ENCODE measurements around the gene SMARCE1.

The SMARCE1 gene

DNA sequence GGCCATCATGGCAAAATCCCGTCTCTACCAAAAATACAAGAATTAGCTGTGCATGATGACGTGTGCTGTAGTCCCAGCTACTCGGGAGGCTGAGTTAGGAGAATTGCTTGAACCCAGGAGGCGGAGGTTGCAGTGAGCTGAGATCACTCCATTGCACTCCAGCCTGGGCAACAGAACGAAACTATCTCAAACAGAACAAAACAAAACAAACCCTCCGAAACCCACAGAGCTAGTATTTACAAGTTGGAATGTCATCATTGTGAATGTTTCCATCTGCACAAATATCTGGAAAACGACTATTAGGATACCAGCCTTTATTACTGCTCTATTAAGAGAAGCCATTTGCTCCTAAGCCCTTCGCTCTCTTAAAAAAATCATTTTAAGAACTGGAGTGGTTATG lies 26.0 kb downstream of the SMARCE1 start:
- no peak overlapping the region for H3K4me3 ChIP-seq (ENCODE audit: insufficient read depth, low read depth, low read length)
- no peaks in the 10 kb centered on the region for H3K4me1 ChIP-seq (ENCODE audit: control insufficient read depth, insufficient read depth, low read length)
- 92 to 93% methylated on average over 8 of the region's 8 CpGs for WGBS, 2 experiments
- no peaks in the 10 kb centered on the region for H3K36me3 ChIP-seq (ENCODE audit: control insufficient read depth, insufficient read depth, low read length)
- no peaks in the 10 kb centered on the region for H3K9me3 ChIP-seq (ENCODE audit: control insufficient read depth, low read length)
- H3K27me3 ChIP-seq (ENCODE audit: control insufficient read depth, insufficient read depth, low read length, poor library complexity, severe bottlenecking): no peaks in the 10 kb centered on the region
- no peak overlapping the region for H3K27ac ChIP-seq (ENCODE audit: insufficient read depth, low read depth, low read length, poor library complexity, severe bottlenecking)

DNA sequence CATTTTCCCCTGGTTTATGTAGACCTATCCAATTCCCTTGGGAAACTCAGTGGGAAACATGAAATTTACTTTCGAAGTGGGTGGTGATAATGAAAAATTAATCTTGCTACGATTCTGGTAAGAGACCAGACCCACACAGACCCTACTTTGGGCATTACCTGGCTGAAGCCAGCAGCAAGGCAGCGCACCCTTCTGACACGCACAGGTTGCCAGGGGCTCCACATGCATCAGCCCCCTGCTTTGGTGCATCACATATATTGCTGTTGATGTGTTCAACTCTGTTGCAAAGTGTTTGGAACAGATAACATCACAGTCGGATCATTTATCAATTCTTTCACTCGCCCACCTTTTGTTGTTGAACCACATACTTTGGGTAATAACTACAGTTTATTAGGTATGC lies 26.6 kb downstream of the SMARCE1 start:
- Histone ChIP-seq H3K27me3 (ENCODE audit: control insufficient read depth, insufficient read depth, low read length, poor library complexity, severe bottlenecking) (no peaks in the 10 kb centered on the region), H3K27ac (ENCODE audit: insufficient read depth, low read depth, low read length, poor library complexity, severe bottlenecking) (no peak overlapping the region), H3K9me3 (ENCODE audit: control insufficient read depth, low read length) (no peaks in the 10 kb centered on the region), H3K4me1 (ENCODE audit: control insufficient read depth, insufficient read depth, low read length) (no peaks in the 10 kb centered on the region), H3K4me3 (ENCODE audit: insufficient read depth, low read depth, low read length) (no peak overlapping the region), H3K36me3 (ENCODE audit: control insufficient read depth, insufficient read depth, low read length) (no peaks in the 10 kb centered on the region)
- 93 to 95% methylated on average over 5 to 6 of the region's 6 CpGs for WGBS, 2 experiments

DNA sequence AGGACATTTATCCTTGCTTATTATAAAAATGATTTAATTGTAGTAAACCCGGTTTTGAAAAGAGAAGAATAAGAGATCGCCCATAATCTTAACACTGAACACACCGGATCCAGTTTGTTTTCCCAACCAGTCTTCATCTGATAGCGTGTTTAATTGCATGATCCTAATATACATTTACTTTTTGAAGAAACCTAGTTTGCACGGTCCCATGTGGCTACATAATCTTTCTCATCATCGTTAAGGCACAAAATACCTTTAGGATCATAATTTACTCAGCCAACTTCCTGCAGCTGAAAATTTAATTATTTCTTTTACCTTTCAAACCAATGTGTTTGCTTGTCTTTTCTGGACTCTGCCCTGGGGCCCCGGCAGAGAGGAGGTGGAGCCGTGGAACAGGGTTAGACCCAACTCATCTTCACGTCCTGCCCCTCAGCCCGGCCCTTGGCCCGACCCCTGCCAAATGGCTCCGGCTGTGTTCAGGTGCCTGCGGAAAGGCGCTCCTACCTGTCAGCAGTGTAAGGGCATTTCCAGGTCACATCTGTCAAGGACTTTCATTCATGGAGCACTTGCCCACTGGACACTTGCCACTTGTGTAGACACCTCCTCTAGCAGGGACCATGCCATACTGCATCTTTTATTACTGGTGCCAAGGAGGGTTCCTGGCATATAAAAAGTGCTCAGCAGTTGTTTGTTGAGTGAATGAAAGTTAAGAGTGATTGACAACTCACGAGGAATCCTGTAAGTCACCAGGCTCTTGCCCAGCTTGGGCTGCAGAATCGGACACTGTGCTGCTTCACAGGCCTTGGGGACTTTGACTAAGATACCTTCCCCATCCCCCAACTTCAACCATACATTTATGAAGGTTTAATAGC lies 28.6 kb downstream of the SMARCE1 start:
- Histone ChIP-seq H3K4me1 (ENCODE audit: control insufficient read depth, insufficient read depth, low read length) (no peaks in the 10 kb centered on the region), H3K4me3 (ENCODE audit: insufficient read depth, low read depth, low read length) (no peak overlapping the region), H3K27ac (ENCODE audit: insufficient read depth, low read depth, low read length, poor library complexity, severe bottlenecking) (no peak overlapping the region), H3K9me3 (ENCODE audit: control insufficient read depth, low read length) (no peaks in the 10 kb centered on the region), H3K27me3 (ENCODE audit: control insufficient read depth, insufficient read depth, low read length, poor library complexity, severe bottlenecking) (no peaks in the 10 kb centered on the region), H3K36me3 (ENCODE audit: control insufficient read depth, insufficient read depth, low read length) (no peaks in the 10 kb centered on the region)
- 81 to 86% methylated on average over 13 to 16 of the region's 16 CpGs for WGBS, 2 experiments

DNA sequence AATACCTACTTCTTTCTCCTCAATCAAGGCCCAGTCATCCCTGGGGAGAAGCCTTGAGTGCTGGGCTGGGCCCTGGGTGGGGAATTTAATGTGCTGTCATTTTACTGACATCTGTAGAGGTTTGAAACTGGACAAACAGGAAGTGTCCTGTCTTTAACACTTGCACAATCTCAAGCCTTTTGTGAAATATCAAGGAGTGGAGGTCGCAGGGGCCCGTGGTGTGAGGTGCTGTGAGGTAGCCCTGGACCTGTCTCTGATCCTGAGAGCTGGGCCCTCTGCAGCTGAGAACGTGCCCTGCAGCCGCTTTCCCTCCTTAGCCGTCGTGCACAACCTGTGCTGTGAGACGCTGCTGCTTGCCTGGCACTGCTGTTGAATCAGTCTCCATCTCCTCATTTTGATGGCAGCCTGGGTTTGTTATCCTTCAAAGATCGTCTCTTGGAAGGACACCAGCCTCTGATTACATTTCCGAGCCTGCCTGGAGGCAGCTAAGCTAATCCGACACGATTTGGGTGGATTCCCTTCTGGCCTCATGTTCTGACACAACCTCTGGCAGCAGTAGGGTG lies 29.9 kb downstream of the SMARCE1 start:
- no peaks in the 10 kb centered on the region for H3K27me3 ChIP-seq (ENCODE audit: control insufficient read depth, insufficient read depth, low read length, poor library complexity, severe bottlenecking)
- H3K36me3 ChIP-seq (ENCODE audit: control insufficient read depth, insufficient read depth, low read length): no peaks in the 10 kb centered on the region
- 76 to 77% methylated on average over 11 of the region's 11 CpGs for WGBS, 2 experiments
- no peaks in the 10 kb centered on the region for H3K9me3 ChIP-seq (ENCODE audit: control insufficient read depth, low read length)
- no peaks in the 10 kb centered on the region for H3K4me1 ChIP-seq (ENCODE audit: control insufficient read depth, insufficient read depth, low read length)
- H3K27ac ChIP-seq (ENCODE audit: insufficient read depth, low read depth, low read length, poor library complexity, severe bottlenecking): no peak overlapping the region
- H3K4me3 ChIP-seq (ENCODE audit: insufficient read depth, low read depth, low read length): no peak overlapping the region

DNA sequence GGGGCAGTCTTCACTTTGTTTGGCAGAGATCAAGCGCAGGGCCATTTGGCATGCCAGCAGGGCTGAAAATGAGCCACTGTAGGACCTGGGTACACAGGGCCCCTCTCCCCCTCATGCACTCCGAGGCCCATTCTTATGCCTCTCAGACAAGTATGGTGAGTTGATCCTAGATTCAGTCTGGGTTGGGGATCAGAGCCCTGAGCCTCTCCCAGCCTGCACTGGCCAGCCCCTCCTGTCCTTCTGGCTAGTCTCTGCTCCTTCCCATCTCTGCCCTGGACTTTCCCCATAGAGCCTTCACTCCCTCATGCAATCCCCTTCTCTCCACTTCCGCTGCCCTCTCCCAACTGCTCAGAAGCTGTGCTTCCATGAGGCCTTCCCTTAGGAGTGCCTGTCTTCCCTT lies 31.0 kb downstream of the SMARCE1 start:
- WGBS, 2 experiments: 85 to 97% methylated on average over 3 of the region's 3 CpGs
- H3K4me1 ChIP-seq (ENCODE audit: control insufficient read depth, insufficient read depth, low read length): no peaks in the 10 kb centered on the region
- H3K9me3 ChIP-seq (ENCODE audit: control insufficient read depth, low read length): no peaks in the 10 kb centered on the region
- no peak overlapping the region for H3K4me3 ChIP-seq (ENCODE audit: insufficient read depth, low read depth, low read length)
- H3K36me3 ChIP-seq (ENCODE audit: control insufficient read depth, insufficient read depth, low read length): no peaks in the 10 kb centered on the region
- no peak overlapping the region for H3K27ac ChIP-seq (ENCODE audit: insufficient read depth, low read depth, low read length, poor library complexity, severe bottlenecking)
- H3K27me3 ChIP-seq (ENCODE audit: control insufficient read depth, insufficient read depth, low read length, poor library complexity, severe bottlenecking): no peaks in the 10 kb centered on the region

DNA sequence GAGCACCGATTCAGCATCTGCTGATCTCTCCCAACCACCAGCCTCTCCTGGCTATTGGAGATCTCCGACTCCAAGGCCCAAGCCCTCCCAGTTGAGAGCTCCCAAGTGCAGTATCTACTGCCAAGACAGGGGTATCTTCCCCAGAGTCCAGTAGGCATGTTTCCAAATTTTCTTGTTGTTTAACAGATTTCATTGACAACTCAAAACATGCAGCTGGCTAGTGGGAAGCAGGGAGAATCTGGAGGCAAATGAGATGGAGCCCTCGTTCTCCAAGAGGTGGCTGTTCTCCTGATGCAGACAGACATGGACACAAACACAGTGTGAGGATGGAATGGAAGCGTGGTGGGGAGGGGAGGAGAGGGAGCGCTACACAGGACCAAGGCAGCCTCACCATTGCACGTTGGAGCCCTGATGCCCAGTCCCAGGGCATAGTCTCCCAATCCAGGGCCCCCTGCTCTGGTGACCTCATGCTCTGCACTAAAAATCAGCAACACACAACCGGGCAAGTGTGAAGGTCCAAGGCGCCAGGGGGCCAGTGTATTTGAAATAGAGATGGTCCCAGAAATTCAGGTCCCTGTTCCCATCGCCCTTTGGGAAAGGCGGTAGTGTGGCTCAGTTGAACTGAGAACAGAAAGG lies 31.7 kb downstream of the SMARCE1 start:
- H3K27ac ChIP-seq (ENCODE audit: insufficient read depth, low read depth, low read length, poor library complexity, severe bottlenecking): no peak overlapping the region
- H3K36me3 ChIP-seq (ENCODE audit: control insufficient read depth, insufficient read depth, low read length): no peaks in the 10 kb centered on the region
- no peak overlapping the region for H3K4me3 ChIP-seq (ENCODE audit: insufficient read depth, low read depth, low read length)
- H3K9me3 ChIP-seq (ENCODE audit: control insufficient read depth, low read length): no peaks in the 10 kb centered on the region
- 83 to 84% methylated on average over 10 of the region's 10 CpGs for WGBS, 2 experiments
- no peaks in the 10 kb centered on the region for H3K4me1 ChIP-seq (ENCODE audit: control insufficient read depth, insufficient read depth, low read length)
- no peaks in the 10 kb centered on the region for H3K27me3 ChIP-seq (ENCODE audit: control insufficient read depth, insufficient read depth, low read length, poor library complexity, severe bottlenecking)

DNA sequence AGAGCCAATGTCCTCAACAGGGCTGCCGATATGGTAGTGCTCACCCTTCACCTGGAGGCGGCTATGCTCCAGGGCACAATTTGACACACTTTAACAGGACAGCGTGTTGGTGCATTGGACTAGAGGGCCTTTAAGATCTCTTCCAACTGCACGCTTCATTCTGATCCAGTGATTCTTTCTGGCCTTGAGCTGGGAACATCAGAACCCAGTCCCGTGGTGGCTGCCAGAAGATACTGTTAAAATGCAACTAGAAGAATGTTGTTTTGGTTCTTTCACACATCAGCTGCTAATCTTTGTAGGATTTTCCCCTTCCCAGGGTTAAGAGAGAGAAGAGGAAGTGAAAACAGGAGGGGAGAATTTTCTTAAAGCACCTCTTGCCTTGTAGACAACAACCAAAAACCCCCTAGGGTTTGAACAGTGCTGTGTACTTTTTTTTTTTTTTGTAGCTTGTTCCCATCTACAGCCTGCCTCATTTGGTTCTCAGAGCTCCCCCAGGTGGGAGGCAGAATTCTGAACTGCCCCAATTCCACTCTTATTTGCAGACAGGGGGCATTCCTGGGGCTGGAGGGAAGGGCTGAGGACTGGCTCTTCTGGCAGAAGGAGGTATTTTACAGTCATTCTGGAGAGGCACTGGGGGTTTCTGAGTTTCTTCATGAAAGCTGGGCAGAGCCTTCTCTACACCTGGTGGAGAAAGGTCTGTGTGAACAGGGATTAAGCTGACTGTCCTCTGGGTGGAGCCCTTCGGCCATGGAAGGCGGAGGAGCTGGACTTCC lies 32.4 kb downstream of the SMARCE1 start:
- no peaks in the 10 kb centered on the region for H3K9me3 ChIP-seq (ENCODE audit: control insufficient read depth, low read length)
- no peaks in the 10 kb centered on the region for H3K4me1 ChIP-seq (ENCODE audit: control insufficient read depth, insufficient read depth, low read length)
- H3K4me3 ChIP-seq (ENCODE audit: insufficient read depth, low read depth, low read length): no peak overlapping the region
- no peak overlapping the region for H3K27ac ChIP-seq (ENCODE audit: insufficient read depth, low read depth, low read length, poor library complexity, severe bottlenecking)
- 78 to 79% methylated on average over 7 of the region's 7 CpGs for WGBS, 2 experiments
- H3K27me3 ChIP-seq (ENCODE audit: control insufficient read depth, insufficient read depth, low read length, poor library complexity, severe bottlenecking): no peaks in the 10 kb centered on the region
- H3K36me3 ChIP-seq (ENCODE audit: control insufficient read depth, insufficient read depth, low read length): no peaks in the 10 kb centered on the region

DNA sequence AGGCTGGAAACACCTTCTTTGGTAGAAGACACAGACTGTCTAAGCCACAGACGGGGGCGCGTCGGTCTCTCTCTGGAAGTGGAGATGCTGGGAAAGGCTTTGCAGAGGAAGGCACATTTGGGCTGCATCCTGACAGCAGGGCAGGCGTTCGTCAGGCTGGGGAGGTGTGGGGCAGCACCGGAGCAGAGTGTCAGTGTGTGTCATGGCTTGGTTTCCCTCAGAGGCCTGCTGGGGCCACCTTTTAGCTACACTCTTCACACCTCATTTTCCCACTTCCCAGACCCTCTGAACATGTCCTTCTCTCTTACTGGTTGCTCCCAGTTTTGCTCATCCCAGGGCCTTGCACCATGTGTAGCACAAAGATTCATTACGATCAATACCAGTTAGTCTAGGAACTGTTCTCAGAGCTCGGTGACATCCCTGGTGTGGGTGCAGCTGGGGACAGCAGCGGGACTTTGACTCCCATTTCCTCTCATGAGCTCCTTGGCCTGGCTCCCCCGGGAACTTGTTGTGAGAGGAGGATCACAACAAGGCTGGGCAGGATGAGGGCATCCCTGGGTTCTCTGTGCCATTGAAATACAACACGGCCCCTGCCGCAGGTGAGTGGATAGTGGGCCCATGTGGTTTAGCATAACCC lies 33.1 kb downstream of the SMARCE1 start:
- Histone ChIP-seq H3K36me3 (ENCODE audit: control insufficient read depth, insufficient read depth, low read length) (no peaks in the 10 kb centered on the region), H3K27ac (ENCODE audit: insufficient read depth, low read depth, low read length, poor library complexity, severe bottlenecking) (no peak overlapping the region), H3K4me3 (ENCODE audit: insufficient read depth, low read depth, low read length) (no peak overlapping the region), H3K27me3 (ENCODE audit: control insufficient read depth, insufficient read depth, low read length, poor library complexity, severe bottlenecking) (no peaks in the 10 kb centered on the region), H3K9me3 (ENCODE audit: control insufficient read depth, low read length) (no peaks in the 10 kb centered on the region), H3K4me1 (ENCODE audit: control insufficient read depth, insufficient read depth, low read length) (no peaks in the 10 kb centered on the region)
- 87% methylated on average over 13 of the region's 13 CpGs for WGBS, 2 experiments

DNA sequence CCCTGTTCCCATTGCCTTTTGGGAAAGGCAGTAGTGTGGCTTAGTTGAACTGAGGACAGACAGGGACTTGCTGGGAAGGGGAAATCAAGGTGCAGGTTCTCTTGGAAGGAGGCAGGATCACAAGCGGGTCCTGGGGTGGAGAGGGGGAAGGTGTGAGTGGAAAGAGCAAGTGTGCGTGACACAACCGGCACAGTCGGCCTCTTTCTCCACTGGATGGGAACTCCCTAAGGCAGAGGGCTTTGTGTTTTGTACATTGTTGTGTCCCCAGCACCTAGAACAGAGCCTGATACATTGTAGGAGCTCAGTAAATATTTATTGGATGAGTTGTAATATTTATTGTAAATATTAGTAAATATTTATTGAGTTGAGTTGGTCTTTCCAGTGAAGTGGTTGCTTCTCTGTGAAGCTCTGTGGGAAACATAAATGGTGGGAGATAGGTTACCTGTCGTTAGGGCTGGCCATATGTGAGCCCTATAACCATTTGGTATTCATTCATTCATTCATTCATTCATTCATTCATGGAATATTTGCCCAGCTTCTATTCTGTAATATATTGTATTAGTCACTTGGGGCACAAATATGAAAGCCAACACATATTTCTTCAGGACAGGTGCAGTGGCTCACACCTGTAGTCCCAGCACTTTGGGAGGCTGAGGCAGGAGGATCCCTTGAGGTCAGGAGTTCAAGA lies 34.0 kb downstream of the SMARCE1 start:
- Histone ChIP-seq H3K36me3 (ENCODE audit: control insufficient read depth, insufficient read depth, low read length) (no peaks in the 10 kb centered on the region), H3K9me3 (ENCODE audit: control insufficient read depth, low read length) (no peaks in the 10 kb centered on the region), H3K4me3 (ENCODE audit: insufficient read depth, low read depth, low read length) (no peak overlapping the region), H3K27me3 (ENCODE audit: control insufficient read depth, insufficient read depth, low read length, poor library complexity, severe bottlenecking) (no peaks in the 10 kb centered on the region), H3K27ac (ENCODE audit: insufficient read depth, low read depth, low read length, poor library complexity, severe bottlenecking) (no peak overlapping the region), H3K4me1 (ENCODE audit: control insufficient read depth, insufficient read depth, low read length) (no peaks in the 10 kb centered on the region)
- 90 to 95% methylated on average over 4 to 5 of the region's 5 CpGs for WGBS, 2 experiments

All from ectodermal cell (in vitro differentiated cells).